Mammary epithelial cell (primary cell): ENCODE data around the gene SCYGR7.

Experiments used
- CTCF ChIP-seq, 2 donors: IDR thresholded peaks in 1 of 2; conservative IDR thresholded peaks in 1 of 2; 2 replicates each; pipeline ENCODE4 v1.5.1; 2011 to 2012; ENCODE audit warnings: inconsistent platforms in 2 of 2, low read length in 2 of 2, mild to moderate bottlenecking in 2 of 2, control low read depth in 1 of 2, low read depth in 1 of 2; ENCODE audit not compliant: insufficient read depth in 1 of 2; ENCODE audit errors: extremely low read depth in 1 of 2
- EZH2 ChIP-seq: IDR thresholded peaks from 2 replicates; pipeline ENCODE4 v1.6.1; 2012; ENCODE audit warnings: low read length, inconsistent platforms, borderline replicate concordance

- TF ChIP-seq CTCF (conservative IDR thresholded peaks at IDR 0.05 in 1 of 2, IDR thresholded peaks at IDR 0.05 in 1 of 2; ENCODE audit: extremely low read depth in 1 of 2, insufficient read depth in 1 of 2, low read depth in 1 of 2, low read length in 2 of 2): no peak
- no peak for TF ChIP-seq EZH2
Observed at GRCh38 chr2:227774011-227774624, 46.0 kb downstream of the SCYGR7 start.
